Thyroid gland (tissue), 4 donors: ENCODE results near the gene TAC4.

Source experiments
- POLR2A ChIP-seq, 2 donors: fragments of 450-650 bp; IDR thresholded peaks; one replicate each; pipeline ENCODE4 v1.6.1; 2017; ENCODE audit warnings: antibody characterized with exemption in 2 of 2, mild to moderate bottlenecking in 2 of 2, moderate library complexity in 1 of 2
- TF ChIP-seq, protein P1 (sequence below), 6 experiments: fragments of 200-600 bp in 3 of 6; fragments of 450-650 bp in 3 of 6; sonication (generic) in 3 of 6; IDR thresholded peaks; one replicate each; pipeline ENCODE4 v1.5.1; 2016 to 2019; ENCODE audit warnings: antibody characterized with exemption in 6 of 6, mild to moderate bottlenecking in 2 of 6, inconsistent platforms in 1 of 6, moderate library complexity in 1 of 6

DNA sequence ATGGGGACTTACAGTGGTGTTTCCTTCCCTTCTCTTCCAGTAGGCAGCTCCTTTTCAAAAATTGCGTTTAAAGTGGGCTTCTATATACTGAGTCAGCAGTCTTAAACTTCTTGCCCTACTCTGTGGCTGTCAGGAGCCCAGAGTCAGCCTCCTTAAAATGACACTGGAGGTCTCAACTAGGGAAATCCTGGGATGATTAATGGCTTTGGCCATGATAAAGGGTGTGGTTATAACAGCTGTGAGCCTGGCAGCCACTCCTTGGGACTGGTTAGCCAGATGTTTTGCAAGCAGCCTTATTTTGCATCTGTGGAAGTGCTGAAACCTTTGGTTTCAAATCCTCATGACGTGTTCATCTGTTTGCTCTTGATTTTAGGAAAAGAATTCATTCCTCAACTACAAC lies 25.0 kb downstream of the TAC4 start:
- TF ChIP-seq, protein P1, sequence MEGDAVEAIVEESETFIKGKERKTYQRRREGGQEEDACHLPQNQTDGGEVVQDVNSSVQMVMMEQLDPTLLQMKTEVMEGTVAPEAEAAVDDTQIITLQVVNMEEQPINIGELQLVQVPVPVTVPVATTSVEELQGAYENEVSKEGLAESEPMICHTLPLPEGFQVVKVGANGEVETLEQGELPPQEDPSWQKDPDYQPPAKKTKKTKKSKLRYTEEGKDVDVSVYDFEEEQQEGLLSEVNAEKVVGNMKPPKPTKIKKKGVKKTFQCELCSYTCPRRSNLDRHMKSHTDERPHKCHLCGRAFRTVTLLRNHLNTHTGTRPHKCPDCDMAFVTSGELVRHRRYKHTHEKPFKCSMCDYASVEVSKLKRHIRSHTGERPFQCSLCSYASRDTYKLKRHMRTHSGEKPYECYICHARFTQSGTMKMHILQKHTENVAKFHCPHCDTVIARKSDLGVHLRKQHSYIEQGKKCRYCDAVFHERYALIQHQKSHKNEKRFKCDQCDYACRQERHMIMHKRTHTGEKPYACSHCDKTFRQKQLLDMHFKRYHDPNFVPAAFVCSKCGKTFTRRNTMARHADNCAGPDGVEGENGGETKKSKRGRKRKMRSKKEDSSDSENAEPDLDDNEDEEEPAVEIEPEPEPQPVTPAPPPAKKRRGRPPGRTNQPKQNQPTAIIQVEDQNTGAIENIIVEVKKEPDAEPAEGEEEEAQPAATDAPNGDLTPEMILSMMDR (IDR thresholded peaks at IDR 0.05), result no peak
- TF ChIP-seq POLR2A (IDR thresholded peaks at IDR 0.05), result no peak
